Measurements from ENCODE around the gene FGFR3. TPM values are rescaled to one million over a fixed set of nuclear protein-coding genes. Genes with fewer than 3 reads are reported as not detected.

Gene FGFR3
- total and polyA plus RNA-seq, 3 experiments from 2014 or later, result 0.07 TPM; not detected in 2

GRCh38 chr4:1790005-1790404 lies 3.1 kb upstream of the FGFR3 start:
- CTCF ChIA-PET, result no interaction called here

GRCh38 chr4:1792158-1792831 lies 798 bp upstream of the FGFR3 start:
- Mint-ChIP-seq H3K4me1 (no peaks in the 10 kb centered on the region), H3K4me3 (peak overlapping the region in 6 of 7 donors; percentile 41 to 61 (median 58)), H3K9me3 (no peaks in the 10 kb centered on the region), H3K27ac (peak overlapping the region in 1 of 8 donors; percentile 41), H3K36me3 (no peaks in the 10 kb centered on the region), H3K27me3 (peaks cover 15 to 17% of the 10 kb centered on the region in 2 donors)
- H3K4me1 ChIP-seq (ENCODE audit: insufficient read depth, low read length), result peaks cover 12% of the 10 kb centered on the region
- no peaks in the 10 kb centered on the region for H3K9me3 ChIP-seq (ENCODE audit: low read length)
- H3K27ac ChIP-seq (ENCODE audit: low read depth, low read length), result no peak overlapping the region
- H3K4me3 ChIP-seq (ENCODE audit: low read length), result no peak overlapping the region
- no peak for DNase-seq
- H3K36me3 ChIP-seq (ENCODE audit: insufficient read depth, low read length), result no peaks in the 10 kb centered on the region
- H3K27me3 ChIP-seq (ENCODE audit: insufficient read depth, low read length, poor library complexity, severe bottlenecking), result peaks cover 18% of the 10 kb centered on the region
- ChIA-PET POLR2A (no interaction called here), CTCF (no interaction called here)

More at GRCh38 chr4:1790005-1790404, 3.1 kb upstream of the FGFR3 start:
- Histone ChIP-seq H3K27me3 (ENCODE audit: insufficient read depth, low read length, poor library complexity, severe bottlenecking) (no peaks in the 10 kb centered on the region), H3K4me1 (ENCODE audit: insufficient read depth, low read length) (peaks cover 5% of the 10 kb centered on the region), H3K36me3 (ENCODE audit: insufficient read depth, low read length) (no peaks in the 10 kb centered on the region), H3K27ac (ENCODE audit: low read depth, low read length) (no peak overlapping the region), H3K9me3 (ENCODE audit: low read length) (no peaks in the 10 kb centered on the region), H3K4me3 (ENCODE audit: low read length) (no peak overlapping the region)
- no peak overlapping the region for H3K27ac Mint-ChIP-seq
- H3K36me3 Mint-ChIP-seq, result no peaks in the 10 kb centered on the region
- no peaks in the 10 kb centered on the region for H3K4me1 Mint-ChIP-seq
- no peaks in the 10 kb centered on the region for H3K9me3 Mint-ChIP-seq
- H3K27me3 Mint-ChIP-seq, result peaks cover 5 to 7% of the 10 kb centered on the region in 2 donors
- DNase-seq, result no peak
- H3K4me3 Mint-ChIP-seq, result no peak overlapping the region
- POLR2A ChIA-PET, result no interaction called here

GRCh38 chr4:1793496-1793840 lies 375 bp downstream of the FGFR3 start:
- Mint-ChIP-seq H3K27ac (no peak overlapping the region), H3K4me1 (no peaks in the 10 kb centered on the region), H3K36me3 (no peaks in the 10 kb centered on the region), H3K4me3 (no peak overlapping the region), H3K9me3 (no peaks in the 10 kb centered on the region), H3K27me3 (peaks cover 15 to 17% of the 10 kb centered on the region in 2 donors)
- Histone ChIP-seq H3K27ac (ENCODE audit: low read depth, low read length) (no peak overlapping the region), H3K4me1 (ENCODE audit: insufficient read depth, low read length) (peaks cover 12% of the 10 kb centered on the region), H3K27me3 (ENCODE audit: insufficient read depth, low read length, poor library complexity, severe bottlenecking) (peaks cover 18% of the 10 kb centered on the region), H3K4me3 (ENCODE audit: low read length) (no peak overlapping the region), H3K9me3 (ENCODE audit: low read length) (no peaks in the 10 kb centered on the region), H3K36me3 (ENCODE audit: insufficient read depth, low read length) (no peaks in the 10 kb centered on the region)
- ChIA-PET POLR2A (no interaction called here), CTCF (no interaction called here)
- peak in 2 of 5 donors; percentile 30 to 33 for DNase-seq

GRCh38 chr4:1793940-1794808 lies 1.1 kb downstream of the FGFR3 start:
- Histone ChIP-seq H3K9me3 (ENCODE audit: low read length) (no peaks in the 10 kb centered on the region), H3K27me3 (ENCODE audit: insufficient read depth, low read length, poor library complexity, severe bottlenecking) (peaks cover 18% of the 10 kb centered on the region), H3K4me1 (ENCODE audit: insufficient read depth, low read length) (peaks cover 12% of the 10 kb centered on the region), H3K27ac (ENCODE audit: low read depth, low read length) (peak overlapping the region; percentile 16), H3K4me3 (ENCODE audit: low read length) (no peak overlapping the region), H3K36me3 (ENCODE audit: insufficient read depth, low read length) (no peaks in the 10 kb centered on the region)
- H3K9me3 Mint-ChIP-seq, result no peaks in the 10 kb centered on the region
- H3K27me3 Mint-ChIP-seq, result peaks cover 15 to 22% of the 10 kb centered on the region in 2 donors
- ChIA-PET CTCF (no interaction called here), POLR2A (no interaction called here)
- H3K4me3 Mint-ChIP-seq, result peak overlapping the region in 2 of 7 donors; percentile 19 to 63
- no peaks in the 10 kb centered on the region for H3K4me1 Mint-ChIP-seq
- H3K36me3 Mint-ChIP-seq, result no peaks in the 10 kb centered on the region
- no peak for DNase-seq
- H3K27ac Mint-ChIP-seq, result no peak overlapping the region

- no peak overlapping the region for H3K27ac Mint-ChIP-seq
- no peaks in the 10 kb centered on the region for H3K36me3 Mint-ChIP-seq
- H3K4me3 ChIP-seq (ENCODE audit: low read length), result no peak overlapping the region
- H3K9me3 Mint-ChIP-seq, result no peaks in the 10 kb centered on the region
- no peaks in the 10 kb centered on the region for H3K4me1 Mint-ChIP-seq
- CTCF ChIA-PET, result no interaction called here
- H3K27me3 ChIP-seq (ENCODE audit: insufficient read depth, low read length, poor library complexity, severe bottlenecking), result peaks cover 18% of the 10 kb centered on the region
- no peak overlapping the region for H3K4me3 Mint-ChIP-seq
- no peak overlapping the region for H3K27ac ChIP-seq (ENCODE audit: low read depth, low read length)
- H3K4me1 ChIP-seq (ENCODE audit: insufficient read depth, low read length), result peaks cover 12% of the 10 kb centered on the region
- POLR2A ChIA-PET, result no interaction called here
- no peaks in the 10 kb centered on the region for H3K36me3 ChIP-seq (ENCODE audit: insufficient read depth, low read length)
- no peak for DNase-seq
- H3K27me3 Mint-ChIP-seq, result peaks cover 15 to 22% of the 10 kb centered on the region in 2 donors
- H3K9me3 ChIP-seq (ENCODE audit: low read length), result no peaks in the 10 kb centered on the region
Observed at GRCh38 chr4:1794809-1795298, 1.8 kb downstream of the FGFR3 start.

GRCh38 chr4:1795299-1796195 lies 2.5 kb downstream of the FGFR3 start:
- Mint-ChIP-seq H3K27me3 (peaks cover 19 to 26% of the 10 kb centered on the region in 2 donors), H3K36me3 (no peaks in the 10 kb centered on the region), H3K4me1 (no peaks in the 10 kb centered on the region), H3K4me3 (peak overlapping the region in 5 of 7 donors; percentile 23 to 63 (median 28)), H3K27ac (no peak overlapping the region), H3K9me3 (no peaks in the 10 kb centered on the region)
- ChIA-PET CTCF (no interaction called here), POLR2A (no interaction called here)
- no peak for DNase-seq
- H3K36me3 ChIP-seq (ENCODE audit: insufficient read depth, low read length), result no peaks in the 10 kb centered on the region
- no peak overlapping the region for H3K27ac ChIP-seq (ENCODE audit: low read depth, low read length)
- peaks cover 18% of the 10 kb centered on the region for H3K27me3 ChIP-seq (ENCODE audit: insufficient read depth, low read length, poor library complexity, severe bottlenecking)
- H3K4me1 ChIP-seq (ENCODE audit: insufficient read depth, low read length), result peaks cover 12% of the 10 kb centered on the region
- no peaks in the 10 kb centered on the region for H3K9me3 ChIP-seq (ENCODE audit: low read length)
- no peak overlapping the region for H3K4me3 ChIP-seq (ENCODE audit: low read length)

- Histone ChIP-seq H3K4me1 (ENCODE audit: insufficient read depth, low read length) (peaks cover 12% of the 10 kb centered on the region), H3K4me3 (ENCODE audit: low read length) (no peak overlapping the region), H3K27me3 (ENCODE audit: insufficient read depth, low read length, poor library complexity, severe bottlenecking) (peaks cover 18% of the 10 kb centered on the region), H3K36me3 (ENCODE audit: insufficient read depth, low read length) (no peaks in the 10 kb centered on the region), H3K9me3 (ENCODE audit: low read length) (no peaks in the 10 kb centered on the region), H3K27ac (ENCODE audit: low read depth, low read length) (no peak overlapping the region)
- Mint-ChIP-seq H3K27ac (peak overlapping the region in 1 of 8 donors; percentile 59), H3K9me3 (no peaks in the 10 kb centered on the region), H3K27me3 (peaks cover 13 to 22% of the 10 kb centered on the region in 2 donors), H3K4me3 (peak overlapping the region in 1 of 7 donors; percentile 57), H3K4me1 (no peaks in the 10 kb centered on the region), H3K36me3 (no peaks in the 10 kb centered on the region)
- ChIA-PET POLR2A (no interaction called here), CTCF (no interaction called here)
- no peak for DNase-seq
Observed at GRCh38 chr4:1796486-1797204, 3.6 kb downstream of the FGFR3 start.

Measured in CD8-positive, alpha-beta memory T cell (primary cell).